NCI-H1092 treated with DMSO at 0.1 percent for 48 hours (cell line): ENCODE measurements around the gene SERPINB10.

Source experiments
- DNase-seq: peaks from one replicate; lab custom pipeline; 2025; lab: John Stamatoyannopoulos, UW

SERPINB10 gene

DNA sequence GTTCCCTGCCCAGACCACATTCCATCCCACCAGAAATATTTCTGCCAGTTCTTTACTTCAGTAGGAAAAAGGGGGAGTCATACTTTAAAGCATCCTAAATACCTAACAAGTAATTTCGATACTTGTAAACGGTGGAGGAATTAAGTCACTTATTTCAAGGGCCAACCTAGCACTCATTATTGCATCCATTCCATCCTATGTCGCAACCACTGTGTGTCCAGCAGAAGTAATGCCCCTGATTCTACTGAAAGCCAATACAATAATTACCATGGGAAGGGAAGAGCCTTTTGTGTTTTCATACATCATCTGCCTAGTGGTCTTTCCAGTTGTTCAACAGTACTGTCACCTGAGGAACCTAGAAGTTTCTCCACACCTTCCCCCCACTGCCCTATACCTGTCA is 74.6 kb downstream of the SERPINB10 start:
- DNase-seq = no peak
